Endothelial cell (in vitro differentiated cells): ENCODE data around the gene KIAA0930. TPM values are rescaled to one million over a fixed set of nuclear protein-coding genes. Genes with fewer than 3 reads are reported as not detected.

Source experiments
- DNase-seq: peaks from one replicate; pipeline ENCODE4 v3.0.0; 2021; ENCODE audit warnings: low spot score
- H3K27ac Mint-ChIP-seq: one replicate; pipeline ENCODE4 v1.8.0; 2021; ENCODE audit warnings: mixed read lengths, inconsistent platforms; ENCODE audit not compliant: unreplicated experiment
- H3K27me3 Mint-ChIP-seq: one replicate; pipeline ENCODE4 v1.8.0; 2021; ENCODE audit warnings: mild to moderate bottlenecking, moderate library complexity, mixed read lengths, inconsistent platforms; ENCODE audit not compliant: unreplicated experiment
- H3K36me3 Mint-ChIP-seq: one replicate; pipeline ENCODE4 v1.8.0; 2021; ENCODE audit warnings: mild to moderate bottlenecking, low read depth, mixed read lengths, inconsistent platforms; ENCODE audit not compliant: unreplicated experiment
- H3K4me1 Mint-ChIP-seq: one replicate; pipeline ENCODE4 v1.8.0; 2021; ENCODE audit warnings: mild to moderate bottlenecking, mixed read lengths, inconsistent platforms; ENCODE audit not compliant: unreplicated experiment
- H3K4me3 Mint-ChIP-seq: one replicate; pipeline ENCODE4 v1.8.0; 2021; ENCODE audit warnings: mild to moderate bottlenecking, mixed read lengths, inconsistent platforms; ENCODE audit not compliant: unreplicated experiment
- H3K9me3 Mint-ChIP-seq: one replicate; pipeline ENCODE4 v1.8.0; 2021; ENCODE audit warnings: mixed read lengths, inconsistent platforms; ENCODE audit not compliant: unreplicated experiment
- CTCF ChIP-seq: fragments of 200-600 bp; sonication (generic); IDR thresholded peaks from one replicate; pipeline ENCODE4 v1.5.0; 2021; ENCODE audit warnings: antibody characterized with exemption; ENCODE audit not compliant: unreplicated experiment
- total RNA-seq: library from RNA; stranded (reverse); fragmentation: NEBNext Ultra II Directional; extraction: Animal tissue kit (Norgen Biotek cat#: 25700); gene quantifications from one replicate; pipeline ENCODE4 v1.2.1, GENCODE V29; 2021; ENCODE audit not compliant: unreplicated experiment

The KIAA0930 gene
- total RNA-seq, 1 donor from 2014 or later, result 18.7 TPM

GRCh38 chr22:45221201-45221600 is 19.5 kb downstream of the KIAA0930 start:
- H3K9me3 Mint-ChIP-seq, result no peaks in the 10 kb centered on the region
- TF ChIP-seq CTCF, result no peak
- H3K27ac Mint-ChIP-seq, result no peak overlapping the region
- no peak for DNase-seq
- H3K4me3 Mint-ChIP-seq, result no peak overlapping the region
- H3K4me1 Mint-ChIP-seq, result peaks cover 22% of the 10 kb centered on the region
- no peaks in the 10 kb centered on the region for H3K36me3 Mint-ChIP-seq
- H3K27me3 Mint-ChIP-seq, result peaks cover 7% of the 10 kb centered on the region

GRCh38 chr22:45218976-45219375 is 21.7 kb downstream of the KIAA0930 start:
- Mint-ChIP-seq H3K27ac (no peak overlapping the region), H3K27me3 (peaks cover under 1% of the 10 kb centered on the region), H3K4me3 (no peak overlapping the region), H3K9me3 (no peaks in the 10 kb centered on the region), H3K36me3 (no peaks in the 10 kb centered on the region), H3K4me1 (peaks cover 18% of the 10 kb centered on the region)
- no peak for TF ChIP-seq CTCF
- DNase-seq, result no peak

- no peak for TF ChIP-seq CTCF
- Mint-ChIP-seq H3K27me3 (no peaks in the 10 kb centered on the region), H3K27ac (no peak overlapping the region), H3K4me1 (peaks cover 8% of the 10 kb centered on the region), H3K4me3 (no peak overlapping the region), H3K9me3 (no peaks in the 10 kb centered on the region), H3K36me3 (no peaks in the 10 kb centered on the region)
- DNase-seq, result no peak
Observed at GRCh38 chr22:45217806-45218205, 22.9 kb downstream of the KIAA0930 start.

- Mint-ChIP-seq H3K4me3 (no peak overlapping the region), H3K27me3 (peaks cover 2% of the 10 kb centered on the region), H3K36me3 (no peaks in the 10 kb centered on the region), H3K27ac (no peak overlapping the region), H3K4me1 (peaks cover 4% of the 10 kb centered on the region), H3K9me3 (no peaks in the 10 kb centered on the region)
- no peak for DNase-seq
- no peak for TF ChIP-seq CTCF
Observed at GRCh38 chr22:45217345-45217744, 23.3 kb downstream of the KIAA0930 start.

GRCh38 chr22:45216133-45217003 is 24.3 kb downstream of the KIAA0930 start:
- no peak for TF ChIP-seq CTCF
- Mint-ChIP-seq H3K27me3 (peaks cover 2% of the 10 kb centered on the region), H3K4me1 (peaks cover 4% of the 10 kb centered on the region), H3K4me3 (no peak overlapping the region), H3K9me3 (no peaks in the 10 kb centered on the region), H3K27ac (no peak overlapping the region), H3K36me3 (no peaks in the 10 kb centered on the region)
- DNase-seq, result no peak
